Stimulated activated memory B cell treated with anti-CD40 and anti-IgM and Interleukin-4, amounts not matched to agents 10 μg/mL and 1 μg/mL and 100 μg/mL, for 72 hours (primary cell): ENCODE measurements around the gene PADI1.

Experiments used
- ATAC-seq: fragments of 150-1000 bp; cut with Tn5 transposase; 2 replicates; pipeline ENCODE4 v1.10.0; 2021
- H3K27ac Mint-ChIP-seq: one replicate; pipeline ENCODE4 v1.8.0; 2022; ENCODE audit warnings: mild to moderate bottlenecking, mixed read lengths
- H3K27me3 Mint-ChIP-seq: one replicate; pipeline ENCODE4 v1.8.0; 2022; ENCODE audit warnings: mixed read lengths
- H3K36me3 Mint-ChIP-seq: one replicate; pipeline ENCODE4 v1.8.0; 2022; ENCODE audit warnings: mixed read lengths
- H3K4me1 Mint-ChIP-seq: one replicate; pipeline ENCODE4 v1.8.0; 2022; ENCODE audit warnings: mixed read lengths
- H3K4me3 Mint-ChIP-seq: one replicate; pipeline ENCODE4 v1.8.0; 2022; ENCODE audit warnings: mild to moderate bottlenecking, moderate library complexity, mixed read lengths
- H3K9me3 Mint-ChIP-seq: one replicate; pipeline ENCODE4 v1.8.0; 2022; ENCODE audit warnings: mixed read lengths

The PADI1 gene

DNA sequence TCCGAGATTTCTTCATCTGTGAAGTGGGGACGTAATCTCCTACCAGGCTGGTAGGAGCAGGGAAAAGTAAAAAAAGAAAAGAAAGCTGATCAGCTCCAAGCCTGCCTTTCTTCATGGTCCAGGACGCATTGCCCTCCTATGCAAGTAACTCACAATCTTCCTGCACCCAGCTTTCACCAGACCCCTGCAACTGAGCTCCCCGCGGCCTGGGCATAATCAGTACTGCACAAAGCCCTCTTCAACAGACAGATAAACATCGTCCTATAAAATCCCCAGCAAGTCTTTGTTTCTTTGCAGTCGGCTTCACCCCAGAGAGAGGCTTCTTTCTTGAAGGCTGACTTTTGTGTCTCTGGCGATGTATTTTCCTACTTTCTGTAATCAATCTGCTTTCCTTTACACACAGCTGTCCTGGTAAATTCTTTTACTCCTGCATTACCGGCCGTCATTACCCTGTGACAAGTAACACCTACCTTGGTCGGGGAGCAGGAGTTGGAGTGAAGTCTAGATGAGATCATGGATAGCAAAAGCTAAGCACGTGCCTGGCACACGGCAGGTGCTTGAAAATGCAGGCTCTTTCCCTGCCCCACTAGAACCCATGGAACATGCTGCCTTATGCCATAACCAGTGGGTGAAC, 8.3 kb downstream of the PADI1 start:
- Mint-ChIP-seq H3K4me3 (no peak overlapping the region), H3K27me3 (peaks cover 43% of the 10 kb centered on the region), H3K36me3 (no peaks in the 10 kb centered on the region), H3K27ac (no peak overlapping the region), H3K9me3 (no peaks in the 10 kb centered on the region), H3K4me1 (peaks cover 59% of the 10 kb centered on the region)
- no peak for ATAC-seq

DNA sequence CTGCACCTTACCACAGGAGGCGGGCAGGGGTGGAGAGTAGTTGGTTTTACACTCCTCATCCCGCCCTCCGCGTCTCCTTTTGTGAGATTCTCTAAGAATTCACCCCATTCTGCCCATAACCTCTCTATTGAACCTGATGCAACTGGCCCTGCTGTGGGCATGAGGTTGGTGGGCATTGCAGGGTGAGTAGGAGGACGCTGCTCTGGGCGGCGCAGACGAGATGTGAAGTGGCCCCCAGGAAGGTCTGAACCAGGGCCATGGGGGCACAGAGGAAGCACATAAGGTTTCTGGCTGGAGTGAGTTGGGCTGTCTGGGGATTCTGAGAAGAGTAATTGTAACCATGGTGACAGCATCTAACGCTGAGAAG, 8.8 kb downstream of the PADI1 start:
- H3K4me1 Mint-ChIP-seq = peaks cover 54% of the 10 kb centered on the region
- H3K4me3 Mint-ChIP-seq = no peak overlapping the region
- H3K27ac Mint-ChIP-seq = no peak overlapping the region
- no peaks in the 10 kb centered on the region for H3K9me3 Mint-ChIP-seq
- H3K36me3 Mint-ChIP-seq = no peaks in the 10 kb centered on the region
- peaks cover 43% of the 10 kb centered on the region for H3K27me3 Mint-ChIP-seq
- ATAC-seq = no peak

DNA sequence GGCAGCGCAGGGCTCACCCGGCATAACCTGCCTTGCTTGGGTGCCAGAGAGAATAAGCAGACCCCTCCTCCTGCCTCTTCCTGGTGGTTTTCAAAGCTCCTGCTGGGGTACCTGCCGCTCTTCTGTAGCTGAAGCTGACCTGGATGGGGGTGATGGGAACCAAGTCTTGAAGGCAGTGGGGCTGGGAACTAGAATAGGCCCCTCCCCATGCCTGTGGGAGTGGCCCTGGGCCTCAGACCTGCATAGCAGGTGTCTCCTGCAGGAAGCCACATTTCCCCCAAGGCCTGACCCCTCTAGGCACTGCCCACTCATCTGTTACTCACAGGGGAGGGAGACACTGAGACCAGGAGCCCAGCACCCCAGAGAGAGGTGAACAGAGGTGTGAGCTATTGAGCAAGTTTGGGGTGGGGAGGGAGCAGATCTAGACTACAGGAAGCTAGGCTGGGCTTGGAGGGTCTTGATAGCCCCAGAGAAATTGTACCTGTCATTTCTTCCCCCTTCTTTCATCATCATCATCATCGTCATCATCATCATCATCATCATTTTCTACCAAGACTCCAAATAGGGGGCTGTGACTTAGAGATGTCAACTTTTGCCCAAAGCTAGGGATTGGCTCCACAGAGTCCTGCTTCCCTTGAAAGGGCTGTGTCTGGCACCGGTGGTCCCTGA, 10.1 kb downstream of the PADI1 start:
- H3K4me1 Mint-ChIP-seq = peaks cover 44% of the 10 kb centered on the region
- no peaks in the 10 kb centered on the region for H3K9me3 Mint-ChIP-seq
- no peaks in the 10 kb centered on the region for H3K36me3 Mint-ChIP-seq
- peaks cover 43% of the 10 kb centered on the region for H3K27me3 Mint-ChIP-seq
- no peak overlapping the region for H3K4me3 Mint-ChIP-seq
- H3K27ac Mint-ChIP-seq = no peak overlapping the region
- ATAC-seq = peak; percentile 52

DNA sequence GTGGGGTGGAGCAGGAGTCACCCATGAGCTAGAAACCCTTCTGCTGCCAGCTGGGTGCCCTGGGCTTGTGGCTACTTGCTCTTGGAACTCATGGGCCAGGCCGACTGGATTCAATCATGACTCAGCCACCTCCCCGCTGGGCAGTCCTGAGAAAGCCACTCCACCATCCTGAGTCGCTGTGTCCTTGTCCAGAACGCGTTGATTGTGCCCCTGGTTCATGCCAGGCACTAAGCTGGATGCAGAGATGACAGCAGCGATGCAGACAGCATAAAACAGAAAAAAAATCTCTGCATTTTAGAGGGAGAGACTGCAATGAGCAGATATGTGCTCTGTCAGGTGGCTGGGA, 10.6 kb downstream of the PADI1 start:
- no peak overlapping the region for H3K27ac Mint-ChIP-seq
- H3K9me3 Mint-ChIP-seq = no peaks in the 10 kb centered on the region
- no peaks in the 10 kb centered on the region for H3K36me3 Mint-ChIP-seq
- ATAC-seq = no peak
- peaks cover 43% of the 10 kb centered on the region for H3K27me3 Mint-ChIP-seq
- peaks cover 41% of the 10 kb centered on the region for H3K4me1 Mint-ChIP-seq
- no peak overlapping the region for H3K4me3 Mint-ChIP-seq

DNA sequence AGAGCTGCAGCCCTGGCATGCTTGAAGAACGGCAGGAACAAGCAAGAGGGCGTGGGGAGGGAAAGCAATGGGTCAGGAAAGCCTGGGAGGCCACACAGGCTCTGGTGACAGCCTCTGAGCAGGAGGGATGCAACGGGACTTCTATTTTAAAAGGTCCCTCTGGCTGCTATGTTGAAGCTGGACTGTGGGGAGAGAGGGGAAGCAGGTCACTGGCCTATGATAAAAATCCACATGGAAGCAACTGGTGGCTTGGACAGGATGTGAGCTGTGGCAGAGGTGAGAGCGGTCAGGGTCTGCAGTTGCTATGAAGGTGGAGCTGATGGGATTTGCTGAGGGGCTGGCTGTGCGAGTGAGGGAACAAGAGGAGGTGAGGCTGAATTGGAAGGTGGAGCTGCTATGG, 11.2 kb downstream of the PADI1 start:
- Mint-ChIP-seq H3K27ac (no peak overlapping the region), H3K36me3 (no peaks in the 10 kb centered on the region)

DNA sequence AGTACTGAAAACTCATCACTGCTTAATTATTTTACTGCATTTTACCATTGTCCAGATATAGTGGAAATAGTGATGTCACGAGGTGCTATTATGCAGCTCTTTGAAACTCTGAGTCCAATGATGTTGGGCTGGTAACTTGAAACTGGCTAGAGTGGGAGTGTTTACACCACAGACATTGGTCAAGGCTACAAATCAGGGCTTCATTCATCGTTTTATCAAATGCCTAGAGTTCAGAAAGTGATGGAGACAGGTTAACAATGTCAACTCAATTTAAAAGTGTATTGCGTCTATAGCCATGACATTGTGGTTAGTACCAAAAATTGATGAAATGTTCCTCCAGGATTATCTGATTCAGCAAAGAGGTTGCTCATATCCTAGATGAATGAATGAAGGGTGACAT, 12.7 kb downstream of the PADI1 start:
- H3K27me3 Mint-ChIP-seq = peaks cover 45% of the 10 kb centered on the region
- H3K4me3 Mint-ChIP-seq = no peak overlapping the region
- no peaks in the 10 kb centered on the region for H3K36me3 Mint-ChIP-seq

More for the DNA sequence above, 11.2 kb downstream of the PADI1 start:
- Mint-ChIP-seq H3K9me3 (no peaks in the 10 kb centered on the region), H3K4me1 (peaks cover 38% of the 10 kb centered on the region), H3K27me3 (peaks cover 43% of the 10 kb centered on the region), H3K4me3 (no peak overlapping the region)
- ATAC-seq = no peak

DNA sequence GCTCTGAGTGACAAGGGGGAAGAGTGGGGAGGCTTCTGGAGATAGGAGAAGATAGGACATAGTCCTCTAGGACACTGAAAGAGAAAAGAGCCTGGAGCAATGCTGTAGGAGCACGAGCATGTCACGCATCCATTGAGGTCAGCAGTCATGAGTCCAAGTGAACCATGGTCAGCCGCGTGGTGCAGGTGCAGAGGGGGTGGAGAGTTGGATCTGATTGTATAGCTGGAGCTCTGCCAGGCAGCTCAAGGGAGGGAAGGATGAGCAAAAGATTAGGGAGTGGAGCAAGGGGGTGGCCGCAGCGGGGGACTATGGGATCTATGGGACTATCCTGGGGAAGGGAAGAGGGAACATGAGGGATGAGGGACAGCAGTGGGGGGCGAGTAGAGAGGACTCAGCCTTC, 14.0 kb downstream of the PADI1 start:
- H3K36me3 Mint-ChIP-seq = no peaks in the 10 kb centered on the region
- no peaks in the 10 kb centered on the region for H3K9me3 Mint-ChIP-seq
- peaks cover 19% of the 10 kb centered on the region for H3K4me1 Mint-ChIP-seq
- H3K27me3 Mint-ChIP-seq = peaks cover 40% of the 10 kb centered on the region
- no peak overlapping the region for H3K4me3 Mint-ChIP-seq
- H3K27ac Mint-ChIP-seq = no peak overlapping the region
- no peak for ATAC-seq

More for the DNA sequence above, 12.7 kb downstream of the PADI1 start:
- Mint-ChIP-seq H3K27ac (no peak overlapping the region), H3K4me1 (peaks cover 33% of the 10 kb centered on the region), H3K9me3 (no peaks in the 10 kb centered on the region)
- ATAC-seq = no peak

DNA sequence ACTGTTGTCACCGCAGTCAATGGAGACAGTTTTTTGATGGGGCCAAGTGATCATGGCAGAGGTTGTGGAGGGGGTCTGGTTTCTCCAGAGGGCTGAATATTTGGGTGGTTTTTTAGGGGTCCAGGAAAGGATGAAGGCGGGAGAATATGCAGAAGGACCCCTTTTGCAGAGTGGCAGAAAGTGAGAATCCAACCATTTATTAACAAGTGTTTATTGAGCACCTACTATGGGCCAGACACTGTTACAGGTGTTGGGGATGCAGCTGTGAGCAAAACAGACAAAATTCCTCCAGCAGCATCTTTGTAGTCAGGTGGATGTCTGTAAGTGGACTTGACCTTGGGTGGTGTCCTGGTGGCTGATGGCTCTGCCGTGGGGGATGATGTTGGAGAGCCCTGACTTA, 15.4 kb downstream of the PADI1 start:
- Mint-ChIP-seq H3K27me3 (peaks cover 27% of the 10 kb centered on the region), H3K9me3 (no peaks in the 10 kb centered on the region), H3K36me3 (no peaks in the 10 kb centered on the region), H3K27ac (no peak overlapping the region), H3K4me3 (no peak overlapping the region), H3K4me1 (peaks cover 6% of the 10 kb centered on the region)
- ATAC-seq = no peak

DNA sequence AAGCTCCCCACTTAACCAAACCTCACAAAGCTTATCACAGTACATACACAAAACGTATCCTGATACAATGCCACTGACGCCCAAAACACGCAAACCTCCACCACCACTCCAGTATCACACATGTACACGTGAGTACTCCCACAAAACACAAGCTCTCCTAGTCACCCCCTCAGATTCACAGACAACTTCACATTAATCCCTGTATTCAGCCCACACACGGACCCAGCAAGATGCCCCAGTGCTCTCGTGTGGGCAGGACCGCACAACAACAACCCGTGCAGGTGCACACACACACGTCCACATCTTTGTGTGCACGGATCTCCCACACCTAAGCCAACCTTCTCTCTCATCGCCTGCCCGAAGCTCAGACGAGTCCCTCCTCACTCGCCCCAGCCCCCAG, 17.6 kb downstream of the PADI1 start:
- no peaks in the 10 kb centered on the region for H3K36me3 Mint-ChIP-seq
- no peaks in the 10 kb centered on the region for H3K4me1 Mint-ChIP-seq
- peaks cover 13% of the 10 kb centered on the region for H3K27me3 Mint-ChIP-seq
- no peak for ATAC-seq
- no peak overlapping the region for H3K27ac Mint-ChIP-seq
- H3K9me3 Mint-ChIP-seq = no peaks in the 10 kb centered on the region
- H3K4me3 Mint-ChIP-seq = no peak overlapping the region

DNA sequence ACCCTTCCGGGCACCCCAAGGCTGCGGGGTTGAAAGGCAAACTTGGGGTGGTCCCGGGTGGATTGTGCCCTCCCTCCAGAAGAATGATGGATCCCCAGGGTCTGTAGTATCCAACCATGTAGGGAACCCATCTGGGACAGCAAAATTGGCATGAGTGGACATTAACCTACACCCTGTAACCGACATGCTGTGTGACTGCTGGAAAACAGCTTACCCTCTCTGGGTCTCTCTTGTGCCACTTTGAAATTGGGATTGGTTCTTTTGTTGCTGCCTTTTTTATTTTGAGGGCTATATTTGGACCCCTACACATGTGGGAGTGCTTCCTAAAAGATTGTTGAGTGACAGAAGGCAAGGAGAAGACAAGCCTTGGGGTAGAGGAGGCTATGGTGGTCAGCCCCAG, 19.5 kb downstream of the PADI1 start:
- Mint-ChIP-seq H3K4me3 (no peak overlapping the region), H3K4me1 (no peaks in the 10 kb centered on the region), H3K36me3 (no peaks in the 10 kb centered on the region), H3K27me3 (peaks cover 13% of the 10 kb centered on the region), H3K9me3 (no peaks in the 10 kb centered on the region), H3K27ac (no peak overlapping the region)
- no peak for ATAC-seq

DNA sequence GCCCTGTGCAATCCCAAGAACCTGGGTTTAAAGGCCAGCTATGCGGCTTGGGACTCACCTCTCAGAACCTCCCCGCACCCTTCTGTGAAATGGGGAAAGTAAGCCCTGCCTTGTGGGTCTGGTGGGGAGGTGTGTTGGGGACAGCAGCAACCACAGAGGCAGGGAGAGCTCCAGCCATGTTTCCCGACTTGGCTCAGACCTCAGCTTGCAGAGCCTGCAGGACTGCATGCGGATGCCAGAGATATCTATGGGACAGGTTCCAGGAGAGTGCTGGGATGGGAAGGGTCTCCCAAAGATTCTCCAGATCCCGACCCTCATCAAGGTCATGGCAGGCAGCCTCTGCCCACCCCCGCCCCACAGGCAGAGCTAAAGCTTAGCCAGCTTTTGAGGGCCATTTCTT, 20.2 kb downstream of the PADI1 start:
- H3K36me3 Mint-ChIP-seq = no peaks in the 10 kb centered on the region
- H3K4me1 Mint-ChIP-seq = no peaks in the 10 kb centered on the region
- H3K9me3 Mint-ChIP-seq = no peaks in the 10 kb centered on the region
- H3K4me3 Mint-ChIP-seq = no peak overlapping the region
- H3K27me3 Mint-ChIP-seq = peaks cover 13% of the 10 kb centered on the region
- ATAC-seq = no peak
- H3K27ac Mint-ChIP-seq = no peak overlapping the region

DNA sequence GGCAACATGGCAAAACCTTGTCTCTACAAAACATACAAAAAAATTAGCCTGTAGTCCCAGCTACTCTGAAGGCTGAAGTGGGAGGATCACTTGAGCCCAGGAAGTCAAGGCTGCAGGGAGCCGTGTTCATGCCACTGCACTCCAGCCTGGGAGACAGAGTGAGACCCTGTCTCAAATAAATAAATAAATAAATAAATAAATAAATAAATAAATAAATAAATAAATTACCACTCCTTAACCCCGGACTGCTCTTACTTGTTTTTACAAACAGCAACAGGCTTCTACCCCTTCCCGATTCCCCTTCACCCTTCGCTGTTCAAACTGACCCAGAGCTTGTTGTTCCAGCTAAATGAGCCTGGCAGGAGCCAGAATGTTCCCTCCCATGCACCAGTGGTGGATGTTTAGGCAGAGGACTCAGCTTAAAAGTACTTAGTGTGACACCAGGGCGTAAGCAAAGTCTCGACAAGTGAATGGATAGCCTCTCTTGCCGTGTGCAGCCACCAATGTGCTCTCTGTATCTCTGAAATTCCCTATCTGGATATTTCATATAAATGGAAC, 22.5 kb downstream of the PADI1 start:
- Mint-ChIP-seq H3K4me1 (peaks cover 7% of the 10 kb centered on the region), H3K27me3 (peaks cover 10% of the 10 kb centered on the region), H3K4me3 (no peak overlapping the region), H3K36me3 (no peaks in the 10 kb centered on the region), H3K27ac (no peak overlapping the region), H3K9me3 (no peaks in the 10 kb centered on the region)
- ATAC-seq = no peak

DNA sequence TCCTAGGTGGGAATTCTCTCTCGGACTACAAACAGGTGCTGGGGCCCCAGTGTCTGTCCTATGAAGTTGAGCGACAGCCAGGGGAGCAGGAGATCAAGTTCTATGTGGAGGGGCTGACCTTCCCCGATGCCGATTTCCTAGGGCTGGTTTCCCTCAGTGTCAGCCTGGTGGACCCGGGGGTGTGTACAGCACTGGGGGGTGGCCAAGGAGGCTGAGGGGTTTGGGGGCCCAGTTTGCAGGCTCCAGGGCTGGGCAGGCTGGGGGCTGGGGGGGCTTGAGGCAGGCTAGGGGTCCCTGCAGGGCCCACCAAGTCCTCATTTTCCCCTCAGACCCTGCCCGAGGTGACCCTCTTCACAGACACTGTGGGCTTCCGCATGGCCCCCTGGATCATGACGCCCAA, 23.7 kb downstream of the PADI1 start:
- Mint-ChIP-seq H3K4me1 (peaks cover 12% of the 10 kb centered on the region), H3K4me3 (no peak overlapping the region), H3K36me3 (no peaks in the 10 kb centered on the region), H3K27ac (no peak overlapping the region), H3K27me3 (no peaks in the 10 kb centered on the region), H3K9me3 (no peaks in the 10 kb centered on the region)
- peak; percentile 21 for ATAC-seq

DNA sequence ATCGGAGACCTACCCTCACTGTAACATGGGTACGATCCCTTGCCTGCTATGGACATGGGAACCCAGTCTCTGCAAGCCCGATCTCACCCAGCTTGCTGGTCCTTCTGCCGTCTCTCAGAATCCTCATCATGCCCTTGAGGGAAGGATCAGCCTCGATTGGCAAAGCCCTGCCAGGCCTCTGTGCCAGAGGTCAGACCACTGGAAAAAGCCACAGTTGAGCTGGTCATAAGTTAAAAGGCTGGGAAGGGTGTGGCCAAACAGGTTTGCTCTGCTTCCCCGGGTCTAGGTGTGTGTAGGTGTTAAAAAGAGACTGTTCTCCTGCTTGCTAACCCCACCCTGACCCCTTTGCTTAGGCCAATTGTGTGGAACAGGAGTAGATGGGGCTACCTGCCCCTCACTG, 24.5 kb downstream of the PADI1 start:
- no peak for ATAC-seq
- no peak overlapping the region for H3K4me3 Mint-ChIP-seq
- peaks cover 15% of the 10 kb centered on the region for H3K4me1 Mint-ChIP-seq
- no peak overlapping the region for H3K27ac Mint-ChIP-seq
- no peaks in the 10 kb centered on the region for H3K9me3 Mint-ChIP-seq
- no peaks in the 10 kb centered on the region for H3K27me3 Mint-ChIP-seq
- H3K36me3 Mint-ChIP-seq = no peaks in the 10 kb centered on the region

DNA sequence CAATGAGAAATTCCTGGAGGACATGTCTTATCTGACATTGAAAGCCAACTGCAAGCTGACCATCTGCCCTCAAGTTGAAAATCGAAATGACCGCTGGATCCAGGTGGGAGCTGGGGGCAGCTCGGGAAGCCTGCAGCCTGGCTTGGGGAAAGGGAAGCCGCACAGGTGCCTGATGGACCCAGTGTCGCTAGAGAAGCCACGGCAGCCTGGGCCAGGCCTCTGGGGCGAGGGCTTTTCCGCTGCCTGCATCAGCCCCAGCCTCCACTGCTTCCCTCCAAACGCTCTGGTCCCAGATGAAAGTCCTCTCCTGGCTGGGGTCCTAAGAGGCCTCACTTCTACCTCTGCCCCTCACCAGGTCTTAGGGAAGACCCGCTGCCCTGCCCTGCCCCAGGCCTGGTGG, 25.2 kb downstream of the PADI1 start:
- H3K27ac Mint-ChIP-seq = peak overlapping the region; percentile 17
- no peak overlapping the region for H3K4me3 Mint-ChIP-seq
- H3K36me3 Mint-ChIP-seq = no peaks in the 10 kb centered on the region
- H3K27me3 Mint-ChIP-seq = peaks cover 7% of the 10 kb centered on the region
- ATAC-seq = no peak
- peaks cover 22% of the 10 kb centered on the region for H3K4me1 Mint-ChIP-seq
- H3K9me3 Mint-ChIP-seq = no peaks in the 10 kb centered on the region

DNA sequence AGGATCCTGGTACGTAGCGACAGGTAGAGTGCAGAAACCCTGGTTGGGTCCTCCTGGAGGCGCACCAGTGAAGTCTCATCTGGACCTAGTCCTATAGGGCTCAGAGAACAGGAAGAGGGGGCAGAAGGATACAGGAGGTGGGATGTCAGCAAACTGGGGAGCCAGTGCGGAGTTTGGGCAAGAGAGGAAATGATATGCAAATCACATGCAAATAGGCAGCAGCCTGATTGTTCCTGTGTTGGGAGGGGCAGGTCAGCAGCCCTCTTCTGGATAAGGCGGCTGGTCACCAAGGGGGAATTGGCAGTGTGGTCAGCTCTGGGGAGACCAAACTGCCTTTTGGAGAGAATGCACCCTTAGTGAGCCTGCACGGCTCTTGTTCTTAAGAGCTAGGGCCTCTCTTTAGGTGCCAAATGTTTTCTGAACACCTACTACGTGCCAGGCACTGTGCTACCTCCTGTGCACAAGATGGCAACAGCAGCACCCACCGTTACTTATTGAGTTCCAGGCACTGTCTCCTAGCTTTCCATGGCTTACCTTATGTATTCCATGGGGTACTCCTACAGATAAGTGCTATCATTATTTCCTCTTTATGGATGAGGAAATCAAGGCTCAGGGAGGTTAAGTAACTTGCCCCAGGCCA, 25.9 kb downstream of the PADI1 start:
- peaks cover 26% of the 10 kb centered on the region for H3K4me1 Mint-ChIP-seq
- no peaks in the 10 kb centered on the region for H3K9me3 Mint-ChIP-seq
- no peaks in the 10 kb centered on the region for H3K36me3 Mint-ChIP-seq
- H3K4me3 Mint-ChIP-seq = no peak overlapping the region
- peak overlapping the region; percentile 17 for H3K27ac Mint-ChIP-seq
- ATAC-seq = no peak
- peaks cover 10% of the 10 kb centered on the region for H3K27me3 Mint-ChIP-seq
